NCI-H146 treated with DMSO at 0.1 percent for 48 hours (cell line): Measurements from ENCODE around the gene FOXJ1.

Experiments used
- DNase-seq: peaks from one replicate; lab custom pipeline; 2025; ENCODE audit not compliant: unreplicated experiment; lab: John Stamatoyannopoulos, UW

Gene FOXJ1

GRCh38 chr17:76124582-76125390, 16.3 kb downstream of the FOXJ1 start:
- DNase-seq, result no peak

- no peak for DNase-seq
These were observed 17.1 kb downstream of the FOXJ1 start for GRCh38 chr17:76123749-76124581.

GRCh38 chr17:76123191-76123499, 17.9 kb downstream of the FOXJ1 start:
- DNase-seq, result no peak

GRCh38 chr17:76122431-76123190, 18.4 kb downstream of the FOXJ1 start:
- no peak for DNase-seq

- no peak for DNase-seq
These were observed 19.1 kb downstream of the FOXJ1 start for GRCh38 chr17:76121932-76122430.

GRCh38 chr17:76120658-76121008, 20.4 kb downstream of the FOXJ1 start:
- DNase-seq, result no peak

- no peak for DNase-seq
These were observed 21.4 kb downstream of the FOXJ1 start for GRCh38 chr17:76119409-76120371.

GRCh38 chr17:76115138-76115754, 25.8 kb downstream of the FOXJ1 start:
- DNase-seq, result no peak

- no peak for DNase-seq
These were observed 29.1 kb downstream of the FOXJ1 start for GRCh38 chr17:76111956-76112355.

GRCh38 chr17:76107509-76107908, 33.5 kb downstream of the FOXJ1 start:
- no peak for DNase-seq

GRCh38 chr17:76106703-76107102, 34.3 kb downstream of the FOXJ1 start:
- no peak for DNase-seq

GRCh38 chr17:76104896-76105231, 36.2 kb downstream of the FOXJ1 start:
- DNase-seq, result no peak

GRCh38 chr17:76104140-76104895, 36.7 kb downstream of the FOXJ1 start:
- no peak for DNase-seq

GRCh38 chr17:76103274-76104139, 37.5 kb downstream of the FOXJ1 start, which contains the start of gene EXOC7:
EXOC7 (minus strand) TSS chr17:76103787; CDS start chr17:76103692, 95 bp downstream.
- DNase-seq, result peak; percentile 88

GRCh38 chr17:76102944-76103273, 38.1 kb downstream of the FOXJ1 start:
- no peak for DNase-seq

GRCh38 chr17:76097716-76098295, 43.2 kb downstream of the FOXJ1 start:
- DNase-seq, result no peak

- no peak for DNase-seq
These were observed 45.1 kb downstream of the FOXJ1 start for GRCh38 chr17:76095943-76096342.

GRCh38 chr17:76094046-76094445, 47.0 kb downstream of the FOXJ1 start:
- no peak for DNase-seq
